ENCODE measurements around the gene TCP11L2. TPM values are rescaled to one million over a fixed set of nuclear protein-coding genes. Genes with fewer than 3 reads are reported as not detected.

Gene TCP11L2
- total and polyA plus RNA-seq, 2 of the 4 experiments (the other 2 are of a cell fraction), result 7.3 to 32.8 TPM

GRCh38 chr12:106258935-106259334, 43.6 kb upstream of the TCP11L2 start:
- in situ Hi-C loops (cut with MboI; ENCODE audit: low sequenced_read_pairs), result no loop called here
- CTCF ChIA-PET, result no interaction called here
- no peak for TF ChIP-seq MXI1 (IDR thresholded peaks at IDR 0.05; ENCODE audit: borderline replicate concordance, low read depth, low read length)

More at GRCh38 chr12:106258935-106259334, 43.6 kb upstream of the TCP11L2 start:
- H3K9ac ChIP-seq (ENCODE audit: low read depth, low read length), result no peak overlapping the region
- H2AK9ac ChIP-seq (replicated peaks; ENCODE audit: low read depth, low read length, poor library complexity), result no peak overlapping the region
- no peak overlapping the region for H2BK15ac ChIP-seq (ENCODE audit: low read depth, low read length)
- no peak overlapping the region for H3K23ac ChIP-seq (ENCODE audit: low read depth, low read length)
- H2AFZ ChIP-seq (replicated peaks; ENCODE audit: low read length, poor library complexity), result no peak overlapping the region
- no peaks in the 10 kb centered on the region for H3K27me3 ChIP-seq (ENCODE audit: control insufficient read depth, insufficient read depth, low read length)
- ATAC-seq (ENCODE audit: low read depth) (no peak), DNase-seq (no peak)
- H3K9me3 ChIP-seq (ENCODE audit: control insufficient read depth, insufficient read depth, low read length), result no peaks in the 10 kb centered on the region
- H2BK5ac ChIP-seq (ENCODE audit: low read depth, low read length, poor library complexity, severe bottlenecking), result no peak overlapping the region
- H3K18ac ChIP-seq (ENCODE audit: low read depth, low read length), result no peak overlapping the region
- no peaks in the 10 kb centered on the region for H3K36me3 ChIP-seq (ENCODE audit: control insufficient read depth, insufficient read depth, low read length)
- no peak overlapping the region for H3K56ac ChIP-seq (ENCODE audit: extremely low read depth, insufficient read depth, low read length)
- no peak overlapping the region for H2AK5ac ChIP-seq (ENCODE audit: low read depth, low read length)
- no TSS peak for BruUV-seq (replicated peaks)
- H4K8ac ChIP-seq (ENCODE audit: low read depth in 2 of 2, low read length in 2 of 2), result no peak overlapping the region
- POLR2A ChIA-PET (ENCODE audit: unreplicated experiment), result interaction anchor here (0.6 kb wide), 1 partner anchor 699 kb away, joined by 3 read pairs; no protein-coding TSS in a partner anchor
- no peak overlapping the region for H4K91ac ChIP-seq (ENCODE audit: insufficient read depth, low read depth, low read length)
- H4K5ac ChIP-seq (ENCODE audit: low read depth, low read length), result no peak overlapping the region
- H3K79me1 ChIP-seq (ENCODE audit: low read depth in 1 of 2, low read length in 2 of 2), result no peaks in the 10 kb centered on the region
- H3K4me2 ChIP-seq (ENCODE audit: low read depth, low read length), result no peak overlapping the region
- H3K27ac ChIP-seq (ENCODE audit: insufficient read depth, low read length), result no peak overlapping the region
- no CpG with 5 or more reads among the region's 1 CpG for WGBS, 2 experiments (ENCODE audit: extremely low coverage in 2 of 2, insufficient read length in 1 of 2)
- H2BK120ac ChIP-seq (ENCODE audit: low read depth, low read length), result no peak overlapping the region
- H3K9me1 ChIP-seq (ENCODE audit: insufficient read depth, low read length), result no peaks in the 10 kb centered on the region
- no peak overlapping the region for H3K4me3 ChIP-seq (ENCODE audit: insufficient read depth, low read depth, low read length)
- H3K4me1 ChIP-seq (ENCODE audit: control insufficient read depth, insufficient read depth, low read length), result no peaks in the 10 kb centered on the region
- intact Hi-C loops (cut with micrococcal nuclease), result no loop called here
- dilution Hi-C loops (cut with HindIII; ENCODE audit: low sequenced_read_pairs, unreplicated experiment), result no loop called here
- H3K14ac ChIP-seq (replicated peaks; ENCODE audit: low read depth, low read length), result no peak overlapping the region
- no peak overlapping the region for H2BK20ac ChIP-seq (ENCODE audit: low read depth, low read length)
- no peak overlapping the region for H3K4ac ChIP-seq (ENCODE audit: low read depth, low read length)
- H4K20me1 ChIP-seq (ENCODE audit: insufficient read depth, low read length), result no peaks in the 10 kb centered on the region

Measured in IMR-90 (cell line).